B cell (primary cell): ENCODE data around the gene LAMA3. TPM values are rescaled to one million over a fixed set of nuclear protein-coding genes. Genes with fewer than 3 reads are reported as not detected.

Experiments
- ATAC-seq: fragments of 200-7000 bp; cut with Tn5 transposase; one replicate; pipeline ENCODE4 v1.10.0; 2021; ENCODE audit warnings: low read depth, mild to moderate bottlenecking, moderate number of reproducible peaks, moderate library complexity
- CTCF ChIA-PET: fragments of 350-600 bp; sonication (Branson Sonifier 250); formaldehyde crosslinking; loops from one replicate; lab custom pipeline; 2021; ENCODE audit warnings: antibody characterized with exemption, inconsistent platforms; lab: Charles Lee
- POLR2A ChIA-PET: fragments of 350-600 bp; sonication (Branson Sonifier 250); formaldehyde crosslinking; loops from one replicate; lab custom pipeline; 2021; ENCODE audit warnings: antibody characterized with exemption; lab: Charles Lee
- DNase-seq: peaks from one replicate; pipeline ENCODE4 v3.0.0; 2013
- H2AFZ ChIP-seq: 2 replicates; pipeline ENCODE4 v1.6.1; 2012; ENCODE audit warnings: mild to moderate bottlenecking, low read depth, low read length; ENCODE audit not compliant: insufficient read depth, poor library complexity, severe bottlenecking
- H3K27ac ChIP-seq, 2 donors: 1 replicate in 1 of 2; 2 replicates in 1 of 2; pipeline ENCODE4 v1.5.1; 2012 to 2013; ENCODE audit warnings: low read length in 2 of 2, mild to moderate bottlenecking in 2 of 2, moderate library complexity in 1 of 2
- H3K27me3 ChIP-seq, 4 experiments: fragments of 200-600 bp in 1 of 4; sonication (generic) in 1 of 4; replicated peaks in 1 of 4; 1 replicate in 2 of 4; 2 replicates in 2 of 4; pipeline versions ENCODE4 v1.6.1 to v1.7.0; 2013 to 2016; ENCODE audit warnings: low read length in 3 of 4, mild to moderate bottlenecking in 2 of 4, mixed read lengths in 1 of 4, moderate library complexity in 1 of 4; ENCODE audit not compliant: insufficient read depth in 4 of 4, control insufficient read depth in 3 of 4; ENCODE audit errors: control extremely low read depth in 1 of 4
- H3K36me3 ChIP-seq, 2 experiments: replicated peaks in 1 of 2; 1 replicate in 1 of 2; 2 replicates in 1 of 2; pipeline versions ENCODE4 v1.6.1 to v1.7.1; 2013; ENCODE audit warnings: low read length in 1 of 2; ENCODE audit not compliant: insufficient read depth in 2 of 2, control insufficient read depth in 1 of 2; ENCODE audit errors: control extremely low read depth in 1 of 2, extremely low read depth in 1 of 2
- H3K4me1 ChIP-seq, 2 donors: fragments of 200-600 bp in 1 of 2; sonication (generic) in 1 of 2; 1 replicate in 1 of 2; 2 replicates in 1 of 2; pipeline versions ENCODE4 v1.5.1 to v1.6.1; 2013 to 2017; ENCODE audit warnings: low read length in 2 of 2; ENCODE audit not compliant: control insufficient read depth in 2 of 2, insufficient read depth in 2 of 2
- H3K4me2 ChIP-seq: replicated peaks from 2 replicates; pipeline ENCODE3; 2012; ENCODE audit warnings: mild to moderate bottlenecking, low read depth, low read length; ENCODE audit not compliant: poor library complexity, severe bottlenecking
- H3K4me3 ChIP-seq, 5 experiments: fragments of 200-600 bp in 1 of 5; sonication (generic) in 1 of 5; 1 replicate in 3 of 5; 2 replicates in 2 of 5; pipeline versions ENCODE4 v1.5.1 to v1.7.0; 2011 to 2016; ENCODE audit warnings: low read length in 4 of 5, mild to moderate bottlenecking in 4 of 5, low read depth in 2 of 5, control low read depth in 1 of 5, moderate library complexity in 1 of 5; ENCODE audit not compliant: insufficient read depth in 1 of 5; ENCODE audit errors: control extremely low read depth in 1 of 5, extremely low read depth in 1 of 5
- H3K79me2 ChIP-seq: fragments of 200-600 bp; sonication (generic); one replicate; pipeline ENCODE4 v1.6.0; 2016; ENCODE audit warnings: low read length; ENCODE audit not compliant: control insufficient read depth, insufficient read depth
- H3K9ac ChIP-seq: fragments of 200-600 bp; sonication (generic); 2 replicates; pipeline ENCODE4 v1.6.1; 2017; ENCODE audit warnings: mild to moderate bottlenecking, low read length, moderate library complexity
- H3K9me3 ChIP-seq, 3 donors: one replicate each; pipeline versions ENCODE4 v1.6.1 to v1.7.1; 2013; ENCODE audit warnings: low read length in 2 of 3; ENCODE audit not compliant: control insufficient read depth in 2 of 3, insufficient read depth in 1 of 3; ENCODE audit errors: control extremely low read depth in 1 of 3
- H4K20me1 ChIP-seq: 2 replicates; pipeline ENCODE4 v1.6.0; 2012; ENCODE audit warnings: mild to moderate bottlenecking, low read length; ENCODE audit not compliant: insufficient read depth, control insufficient read depth, poor library complexity, severe bottlenecking
- H3K27ac Mint-ChIP-seq: one replicate; pipeline ENCODE4 v1.8.0; 2021; ENCODE audit warnings: mixed read lengths
- H3K27me3 Mint-ChIP-seq: one replicate; pipeline ENCODE4 v1.8.0; 2021; ENCODE audit warnings: mixed read lengths
- H3K4me1 Mint-ChIP-seq: one replicate; pipeline ENCODE4 v1.8.0; 2021; ENCODE audit warnings: mixed read lengths
- H3K4me3 Mint-ChIP-seq: one replicate; pipeline ENCODE4 v1.8.0; 2021; ENCODE audit warnings: mixed read lengths
- H3K9me3 Mint-ChIP-seq: one replicate; pipeline ENCODE4 v1.8.0; 2022; ENCODE audit warnings: mixed read lengths; ENCODE audit not compliant: insufficient read depth
- CTCF ChIP-seq: fragments of 200-600 bp; IDR thresholded peaks from one replicate; pipeline ENCODE4 v1.8.0; 2022; ENCODE audit warnings: antibody characterized with exemption, mild to moderate bottlenecking
- EZH2 ChIP-seq: IDR thresholded peaks from 2 replicates; pipeline ENCODE4 v1.6.1; 2012; ENCODE audit warnings: borderline replicate concordance, low read depth, mild to moderate bottlenecking, moderate library complexity, low read length; ENCODE audit not compliant: insufficient read depth, poor library complexity, severe bottlenecking
- WGBS: methylation state at CpG from one replicate; pipeline ENCODE4 v1.1.5; 2013; ENCODE audit warnings: missing lambda C conversion rate; ENCODE audit not compliant: insufficient coverage; 5-methylcytosine and 5-hydroxymethylcytosine counted together
- intact Hi-C: fragments of 100-400 bp; cut with micrococcal nuclease; formaldehyde crosslinking; loops from one replicate; pipeline ENCODE4 v1.10.0; 2022
- polyA plus RNA-seq: library from polyadenylated mRNA; depleted of rRNA; stranded (reverse); fragments of >200 nt; gene quantifications from 2 replicates; pipeline ENCODE4 v1.2.3, GENCODE V29; 2012
- total RNA-seq, 2 donors: library from RNA; stranded (reverse); fragments of 120-200 nt in 1 of 2; gene quantifications; 1 replicate in 1 of 2; 2 replicates in 1 of 2; pipeline versions ENCODE4 v1.2.3 to v1.2.4, GENCODE V29; 2013 to 2022

LAMA3 gene
- total and polyA plus RNA-seq, 2 donors (not counting 1 experiment from before 2014, with no cell fraction given), result 0.03 to 0.32 TPM

- no peak overlapping the region for H3K9ac ChIP-seq
- no peak overlapping the region for H3K27ac Mint-ChIP-seq
- peaks cover 25% of the 10 kb centered on the region for H3K4me1 Mint-ChIP-seq
- no peaks in the 10 kb centered on the region for H3K9me3 Mint-ChIP-seq
- no peak for TF ChIP-seq CTCF
- TF ChIP-seq EZH2, result no peak
- no peaks in the 10 kb centered on the region for H3K36me3 ChIP-seq
- no peak overlapping the region for H3K4me3 Mint-ChIP-seq
- H3K79me2 ChIP-seq, result no peaks in the 10 kb centered on the region
- no peak overlapping the region for H3K4me3 ChIP-seq
- no peaks in the 10 kb centered on the region for H4K20me1 ChIP-seq
- no peak overlapping the region for H2AFZ ChIP-seq
- no peak overlapping the region for H3K4me2 ChIP-seq
- H3K4me1 ChIP-seq, result peaks cover 17 to 21% of the 10 kb centered on the region in 2 donors
- intact Hi-C loops, result no loop called here
- no peaks in the 10 kb centered on the region for H3K27me3 ChIP-seq
- DNase-seq, result no peak
- no peak overlapping the region for H3K27ac ChIP-seq
- ChIA-PET CTCF (interaction anchor here (2.0 kb wide), 1 partner anchor 18 kb away, joined by 6 read pairs; no protein-coding TSS in a partner anchor), POLR2A (no interaction called here)
- 100% methylated on average over 1 of the region's 6 CpGs for WGBS
- no peak for ATAC-seq
- H3K9me3 ChIP-seq, result peaks cover 0 to 3% (median 0%) of the 10 kb centered on the region in 3 donors
- no peaks in the 10 kb centered on the region for H3K27me3 Mint-ChIP-seq
Observed at GRCh38 chr18:23936381-23936958, 247.2 kb downstream of the LAMA3 start.

GRCh38 chr18:23938043-23938756 is 248.9 kb downstream of the LAMA3 start:
- peak overlapping the region; percentile 22 for H3K4me2 ChIP-seq
- no peak overlapping the region for H3K27ac ChIP-seq
- intact Hi-C loops, result no loop called here
- no peak overlapping the region for H2AFZ ChIP-seq
- no peaks in the 10 kb centered on the region for H3K79me2 ChIP-seq
- H3K4me3 ChIP-seq, result no peak overlapping the region
- no peak for TF ChIP-seq CTCF
- TF ChIP-seq EZH2, result no peak
- DNase-seq (no peak), ATAC-seq (no peak)
- WGBS, result 75% methylated on average over 9 of the region's 11 CpGs
- peaks cover 17 to 21% of the 10 kb centered on the region in 2 donors for H3K4me1 ChIP-seq
- Mint-ChIP-seq H3K27ac (no peak overlapping the region), H3K27me3 (no peaks in the 10 kb centered on the region), H3K4me3 (peak overlapping the region; percentile 26), H3K4me1 (peaks cover 25% of the 10 kb centered on the region), H3K9me3 (no peaks in the 10 kb centered on the region)
- peaks cover 0 to 3% (median 0%) of the 10 kb centered on the region in 3 donors for H3K9me3 ChIP-seq
- POLR2A ChIA-PET, result no interaction called here
- H4K20me1 ChIP-seq, result no peaks in the 10 kb centered on the region
- CTCF ChIA-PET, result interaction anchor here (1.0 to 2.0 kb wide), 2 partner anchors 16 to 19 kb away, joined by 3 to 6 read pairs; no protein-coding TSS in a partner anchor
- H3K9ac ChIP-seq, result no peak overlapping the region
- H3K36me3 ChIP-seq, result no peaks in the 10 kb centered on the region
- no peaks in the 10 kb centered on the region for H3K27me3 ChIP-seq
